IPS DF 6.9 (cell line): ENCODE data around the gene CCDC9B.

Source experiments
- DNase-seq: peaks from one replicate; pipeline ENCODE4 v3.0.0-alpha.2; 2013; ENCODE audit warnings: low read depth, low spot score
- H3K27ac ChIP-seq: one replicate; pipeline ENCODE4 v1.5.1; 2013; ENCODE audit warnings: low read length, control low read depth
- H3K27me3 ChIP-seq: 2 replicates; pipeline ENCODE4 v1.6.1; 2013; ENCODE audit warnings: mild to moderate bottlenecking, low read length; ENCODE audit not compliant: control insufficient read depth, insufficient read depth
- H3K36me3 ChIP-seq: 2 replicates; pipeline ENCODE4 v1.6.1; 2013; ENCODE audit warnings: low read length; ENCODE audit not compliant: control insufficient read depth, insufficient read depth
- H3K4me1 ChIP-seq: 2 replicates; pipeline ENCODE4 v1.6.1; 2013; ENCODE audit warnings: low read length; ENCODE audit not compliant: control insufficient read depth, insufficient read depth
- H3K4me3 ChIP-seq: 2 replicates; pipeline ENCODE4 v1.5.1; 2013; ENCODE audit warnings: mild to moderate bottlenecking, low read length
- H3K9me3 ChIP-seq: 2 replicates; pipeline ENCODE4 v1.6.1; 2013; ENCODE audit warnings: low read length, inconsistent platforms; ENCODE audit not compliant: control insufficient read depth, insufficient read depth
- WGBS: extraction: QIAGEN DNeasy Blood & Tissue Kit; methylation state at CpG from one replicate; pipeline ENCODE4 v1.1.7; 2013; ENCODE audit warnings: mixed read lengths, missing lambda C conversion rate; ENCODE audit not compliant: insufficient read length, insufficient coverage; 5-methylcytosine and 5-hydroxymethylcytosine counted together

Gene CCDC9B

DNA sequence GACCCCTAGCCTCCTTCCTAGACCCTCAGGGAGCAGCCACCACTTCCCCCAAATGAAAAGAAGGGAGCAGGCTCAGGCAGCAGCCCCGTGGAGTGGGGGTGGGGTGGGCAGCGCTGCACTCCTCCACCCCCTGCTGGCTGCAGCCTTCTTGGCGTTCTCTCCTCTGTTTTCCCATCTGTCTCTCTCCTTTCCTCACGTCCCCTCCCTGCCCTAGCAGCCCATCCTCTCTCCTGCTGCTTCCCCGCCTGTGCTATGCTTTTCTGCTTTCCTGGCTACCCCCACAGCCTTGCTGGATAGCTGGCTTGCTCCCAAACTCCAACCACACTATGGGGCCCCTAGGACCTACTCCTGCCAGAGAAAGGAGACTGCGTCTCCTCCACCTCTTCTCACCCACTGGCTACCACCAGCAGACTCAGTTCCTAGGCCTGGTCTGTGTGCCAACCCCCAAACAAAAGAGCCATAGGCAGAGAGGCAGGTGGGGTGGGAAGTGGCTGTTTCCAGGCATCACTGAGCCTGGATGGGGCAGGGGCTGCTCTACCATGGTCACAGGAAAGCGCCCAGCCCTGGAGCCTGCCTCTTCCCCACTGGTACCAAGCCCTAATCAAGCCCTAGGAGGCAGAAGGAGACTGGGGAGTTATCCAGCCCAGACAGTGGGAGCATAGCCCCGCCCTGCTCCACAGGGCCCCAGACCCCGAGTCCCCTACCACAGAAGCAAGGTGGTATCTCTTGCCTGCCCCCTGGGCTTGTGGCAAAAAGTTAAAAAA lies 13.9 kb upstream of the CCDC9B start:
- no peak for DNase-seq
- Histone ChIP-seq H3K27ac (no peak overlapping the region), H3K27me3 (peaks cover 2% of the 10 kb centered on the region; the same call in 1 of the 2 replicates), H3K4me1 (peaks cover 15% of the 10 kb centered on the region), H3K36me3 (no peaks in the 10 kb centered on the region), H3K4me3 (no peak overlapping the region), H3K9me3 (no peaks in the 10 kb centered on the region)
- no CpG with 5 or more reads among the region's 9 CpGs for WGBS

DNA sequence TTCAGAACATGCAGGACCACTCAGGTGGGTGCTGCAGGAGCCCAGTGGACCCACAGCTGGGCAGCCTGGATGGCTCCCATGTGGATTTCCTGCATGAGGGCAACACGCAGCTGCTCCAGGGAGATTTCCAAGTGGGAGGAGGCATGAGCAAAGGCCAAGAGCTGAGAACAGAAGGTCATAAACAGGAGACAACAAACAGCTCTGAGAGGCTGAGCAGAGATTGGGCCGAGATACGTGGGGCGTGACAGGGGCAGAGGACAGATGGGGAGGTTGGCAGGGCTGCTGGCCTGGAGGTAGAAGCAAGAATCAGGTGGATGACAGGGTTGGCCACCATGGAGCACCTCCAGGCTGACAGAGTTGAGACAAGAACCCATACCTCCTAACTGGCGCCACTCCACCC lies 13.0 kb upstream of the CCDC9B start:
- Histone ChIP-seq H3K27me3 (0 out of 2 replicates have a peak, but pooled peaks cover 2% of the 10 kb centered on the region), H3K4me1 (peaks cover 11% of the 10 kb centered on the region), H3K9me3 (no peaks in the 10 kb centered on the region), H3K36me3 (no peaks in the 10 kb centered on the region), H3K4me3 (no peak overlapping the region), H3K27ac (no peak overlapping the region)
- DNase-seq: no peak
- whole genome bisulfite sequencing: no CpG with 5 or more reads among the region's 5 CpGs

DNA sequence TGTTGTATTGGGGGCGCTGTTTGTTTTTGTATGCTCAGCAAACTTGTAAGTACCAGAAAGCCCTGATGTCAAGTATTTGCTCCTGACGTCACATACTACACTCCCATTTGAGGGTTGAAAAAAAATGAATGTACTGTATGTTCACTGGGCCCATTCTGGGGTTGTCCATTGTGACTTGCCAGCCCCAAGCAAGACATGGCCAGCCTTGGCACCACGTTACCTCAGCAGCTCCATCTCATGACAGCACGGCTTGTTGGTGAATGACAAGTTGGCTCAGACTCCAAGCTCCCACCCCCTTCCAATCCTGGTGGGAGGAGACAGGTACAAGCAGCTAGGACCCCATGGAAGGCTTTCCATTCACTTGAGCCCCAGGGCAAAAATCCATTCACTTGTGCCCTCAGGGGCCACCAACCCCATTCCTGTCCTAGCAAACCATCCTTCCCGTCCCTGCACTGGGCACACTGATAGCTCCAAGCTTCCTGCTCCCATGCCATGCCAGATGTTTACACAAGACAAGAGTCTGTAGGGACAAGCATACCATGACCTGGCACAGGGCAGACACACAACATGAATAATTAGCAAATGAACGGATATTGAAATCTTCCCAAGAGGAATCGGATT lies 11.7 kb upstream of the CCDC9B start:
- no peak for DNase-seq
- H3K9me3 ChIP-seq: no peaks in the 10 kb centered on the region
- 0 out of 2 replicates have a peak, but pooled peaks cover 2% of the 10 kb centered on the region for H3K27me3 ChIP-seq
- H3K4me1 ChIP-seq: peaks cover 10% of the 10 kb centered on the region
- WGBS: no CpG with 5 or more reads among the region's 7 CpGs
- H3K4me3 ChIP-seq: no peak overlapping the region
- no peak overlapping the region for H3K27ac ChIP-seq
- no peaks in the 10 kb centered on the region for H3K36me3 ChIP-seq

DNA sequence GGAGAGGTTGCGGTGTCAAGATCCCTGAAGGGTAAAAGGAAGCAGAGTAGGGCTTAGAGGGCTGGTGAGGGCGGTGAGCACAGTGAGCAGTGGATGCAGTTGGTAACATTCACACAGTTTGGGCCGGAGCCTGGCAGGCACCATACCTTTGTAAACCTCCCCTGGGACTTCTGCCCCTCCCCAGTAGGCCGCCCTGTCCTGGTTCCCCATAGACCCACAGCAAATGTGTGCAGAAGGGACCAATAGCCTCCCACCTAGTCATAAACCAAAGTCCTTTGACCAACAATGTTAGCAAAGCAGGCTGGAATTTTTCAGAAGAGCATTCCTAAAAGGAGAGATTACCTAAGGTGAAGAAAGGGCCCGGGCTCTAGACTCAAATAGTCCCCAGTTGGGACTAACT lies 8.4 kb upstream of the CCDC9B start:
- H3K4me1 ChIP-seq: peaks cover 3% of the 10 kb centered on the region
- H3K36me3 ChIP-seq: no peaks in the 10 kb centered on the region
- H3K4me3 ChIP-seq: no peak overlapping the region
- no peaks in the 10 kb centered on the region for H3K9me3 ChIP-seq
- no CpG with 5 or more reads among the region's 5 CpGs for whole genome bisulfite sequencing
- H3K27me3 ChIP-seq: no peaks in the 10 kb centered on the region
- no peak overlapping the region for H3K27ac ChIP-seq
- DNase-seq: no peak

DNA sequence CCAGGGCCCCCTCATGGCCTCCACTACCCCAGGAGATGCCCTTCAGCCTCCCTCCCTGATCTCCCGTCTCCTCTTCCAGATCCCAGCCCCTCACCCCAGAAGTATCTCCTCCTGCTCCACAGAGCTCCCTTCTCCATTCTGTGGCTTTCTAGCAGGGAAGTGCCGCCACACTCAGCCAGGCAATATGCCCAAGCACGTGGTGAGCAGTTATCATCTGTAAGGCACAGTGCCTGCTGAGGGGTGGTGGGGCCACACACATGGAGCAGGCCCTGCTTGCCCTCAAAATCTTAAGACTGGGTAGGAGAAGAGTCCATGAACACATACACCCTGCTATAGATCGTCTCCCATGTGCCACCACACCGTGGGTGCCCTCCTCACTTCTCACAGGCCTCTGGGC lies 7.7 kb upstream of the CCDC9B start:
- no peaks in the 10 kb centered on the region for H3K27me3 ChIP-seq
- no peaks in the 10 kb centered on the region; the same call in none of the 2 replicates for H3K4me1 ChIP-seq
- no peaks in the 10 kb centered on the region for H3K9me3 ChIP-seq
- no CpG with 5 or more reads among the region's 5 CpGs for WGBS
- H3K36me3 ChIP-seq: no peaks in the 10 kb centered on the region
- DNase-seq: no peak
- H3K4me3 ChIP-seq: no peak overlapping the region
- H3K27ac ChIP-seq: no peak overlapping the region

DNA sequence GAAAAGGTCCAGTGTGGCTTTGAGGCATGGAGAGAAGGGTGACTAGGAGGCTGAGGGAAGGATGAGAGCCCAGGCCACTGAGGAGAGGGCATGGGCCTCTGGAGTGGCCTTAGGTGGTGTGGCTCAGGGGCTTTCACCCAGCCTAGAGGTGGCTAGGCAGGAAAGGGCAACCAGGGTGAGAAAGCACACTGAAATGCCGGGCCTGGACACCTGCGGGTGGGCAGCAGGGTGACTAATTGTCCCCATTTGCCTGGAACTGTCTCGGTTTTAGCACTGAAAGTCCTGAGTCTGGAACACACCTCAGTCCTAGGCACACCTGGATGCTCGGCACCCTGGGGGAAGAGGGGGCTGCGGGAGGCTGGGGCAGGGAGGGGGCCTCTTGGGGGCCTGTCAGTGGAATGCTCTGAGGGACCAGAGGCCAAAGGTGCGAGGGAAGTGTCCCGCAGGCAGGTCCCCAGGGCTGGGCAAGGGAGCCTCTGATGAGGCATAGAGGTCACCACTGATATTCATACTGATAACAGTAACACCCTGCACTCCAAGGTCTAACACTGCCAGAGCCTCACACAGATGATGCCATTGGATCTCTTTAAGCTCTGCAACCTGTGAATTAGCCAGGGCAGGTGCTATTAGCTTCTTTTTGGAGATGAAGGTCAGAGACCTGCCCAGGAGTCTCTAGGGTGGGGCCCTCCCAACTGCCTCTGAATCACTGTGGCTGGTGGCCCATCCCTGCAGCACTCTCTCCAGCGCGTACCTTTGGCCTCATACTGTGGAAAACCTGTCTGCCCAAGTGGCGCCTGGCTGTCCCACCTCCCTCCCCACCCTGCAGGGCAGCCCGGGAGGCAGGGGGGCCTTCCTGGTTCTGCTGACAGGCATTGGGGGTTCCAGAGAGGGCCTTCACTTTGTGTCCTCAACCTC lies 7.1 kb upstream of the CCDC9B start:
- Histone ChIP-seq H3K27me3 (no peaks in the 10 kb centered on the region), H3K4me3 (no peak overlapping the region), H3K4me1 (no peaks in the 10 kb centered on the region; the same call in none of the 2 replicates), H3K27ac (no peak overlapping the region), H3K9me3 (no peaks in the 10 kb centered on the region), H3K36me3 (no peaks in the 10 kb centered on the region)
- no peak for DNase-seq
- WGBS: no CpG with 5 or more reads among the region's 11 CpGs

DNA sequence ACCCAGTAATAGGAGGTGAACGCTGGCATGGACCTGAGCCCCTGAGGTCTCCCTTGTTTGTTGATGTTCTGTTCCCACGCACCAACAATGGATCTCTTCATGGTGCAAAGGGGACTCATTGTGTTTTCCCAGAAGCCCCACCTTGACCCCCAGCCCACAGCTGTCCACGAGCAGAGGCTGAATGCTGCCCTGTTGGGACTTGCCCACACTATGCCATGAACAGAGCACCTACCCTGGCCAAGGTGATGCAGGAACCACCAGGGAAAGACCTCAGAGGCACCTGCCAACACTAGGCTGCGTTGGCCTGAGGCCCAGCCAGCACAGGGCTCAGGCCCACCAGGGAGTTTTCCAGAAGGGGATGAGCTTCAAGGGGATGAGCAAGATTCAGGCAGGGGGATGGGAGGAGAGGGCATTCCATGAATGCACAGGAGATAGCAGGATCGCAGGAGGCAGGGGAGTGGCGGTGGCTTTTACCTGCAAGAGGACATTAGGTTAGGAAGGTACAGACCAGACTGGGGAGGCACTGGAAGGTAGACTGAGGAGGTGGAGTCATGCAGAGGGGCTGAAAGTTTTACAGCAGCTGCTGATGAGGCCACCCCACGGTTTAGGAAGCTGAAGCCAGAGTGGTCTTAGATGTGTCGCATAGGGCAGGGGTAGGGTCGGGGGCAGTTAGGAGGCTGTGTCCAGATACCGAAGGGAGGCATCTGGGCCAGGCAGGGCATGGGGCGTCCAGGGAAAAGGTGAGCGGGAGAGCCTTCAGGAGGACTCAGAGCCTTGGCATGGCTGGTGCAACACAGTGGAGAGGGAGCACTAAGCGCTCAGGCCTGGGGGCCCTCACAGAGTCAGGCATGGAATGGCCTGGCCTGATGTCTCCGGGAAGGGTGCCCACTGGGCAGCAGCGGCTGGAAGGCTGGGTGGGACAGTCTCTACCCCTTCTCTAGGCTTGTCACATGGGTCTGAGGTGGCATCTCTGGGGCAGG lies 6.1 kb upstream of the CCDC9B start:
- Histone ChIP-seq H3K27ac (no peak overlapping the region), H3K27me3 (no peaks in the 10 kb centered on the region), H3K36me3 (no peaks in the 10 kb centered on the region), H3K9me3 (no peaks in the 10 kb centered on the region), H3K4me3 (no peak overlapping the region), H3K4me1 (no peaks in the 10 kb centered on the region; the same call in 1 of the 2 replicates)
- WGBS: no CpG with 5 or more reads among the region's 15 CpGs
- DNase-seq: no peak

DNA sequence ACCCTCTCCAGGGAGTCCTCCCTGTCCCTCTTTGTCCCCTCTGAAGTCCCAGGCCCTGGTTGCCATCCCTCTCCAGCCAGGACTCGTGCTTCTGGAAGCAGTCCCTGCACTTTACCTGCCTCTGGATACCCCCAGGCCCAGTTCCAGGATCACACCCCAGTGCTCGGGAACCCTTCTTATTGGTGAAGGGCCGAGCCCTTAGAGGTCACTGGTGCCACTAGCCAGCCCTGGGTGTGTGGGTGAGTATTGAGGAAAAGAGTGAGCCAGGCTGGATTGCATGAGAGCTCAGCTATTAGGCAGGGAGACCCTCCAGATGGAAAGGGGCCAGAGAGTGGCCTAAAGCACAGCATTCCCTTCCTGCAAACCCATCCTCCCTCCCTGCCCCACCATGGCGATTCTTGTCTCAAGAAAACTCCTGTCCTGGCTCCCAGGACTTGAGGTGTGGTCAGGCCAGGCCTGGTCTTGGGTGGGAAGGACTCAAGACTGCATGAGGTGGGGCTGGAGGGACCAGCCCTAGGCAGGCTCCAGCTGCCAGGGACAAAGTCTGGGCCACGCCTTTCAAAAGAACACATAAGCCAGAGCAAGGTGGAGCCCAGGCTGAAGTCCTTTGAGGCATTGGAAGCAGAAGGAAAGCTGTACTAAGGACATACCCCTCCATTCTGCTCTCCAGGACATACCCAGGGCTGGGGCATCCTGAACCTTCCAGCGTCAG lies 5.3 kb upstream of the CCDC9B start:
- Histone ChIP-seq H3K27me3 (no peaks in the 10 kb centered on the region), H3K4me3 (no peak overlapping the region), H3K4me1 (no peaks in the 10 kb centered on the region; the same call in 1 of the 2 replicates), H3K9me3 (no peaks in the 10 kb centered on the region), H3K27ac (no peak overlapping the region), H3K36me3 (no peaks in the 10 kb centered on the region)
- DNase-seq: no peak
- WGBS: no CpG with 5 or more reads among the region's 6 CpGs

DNA sequence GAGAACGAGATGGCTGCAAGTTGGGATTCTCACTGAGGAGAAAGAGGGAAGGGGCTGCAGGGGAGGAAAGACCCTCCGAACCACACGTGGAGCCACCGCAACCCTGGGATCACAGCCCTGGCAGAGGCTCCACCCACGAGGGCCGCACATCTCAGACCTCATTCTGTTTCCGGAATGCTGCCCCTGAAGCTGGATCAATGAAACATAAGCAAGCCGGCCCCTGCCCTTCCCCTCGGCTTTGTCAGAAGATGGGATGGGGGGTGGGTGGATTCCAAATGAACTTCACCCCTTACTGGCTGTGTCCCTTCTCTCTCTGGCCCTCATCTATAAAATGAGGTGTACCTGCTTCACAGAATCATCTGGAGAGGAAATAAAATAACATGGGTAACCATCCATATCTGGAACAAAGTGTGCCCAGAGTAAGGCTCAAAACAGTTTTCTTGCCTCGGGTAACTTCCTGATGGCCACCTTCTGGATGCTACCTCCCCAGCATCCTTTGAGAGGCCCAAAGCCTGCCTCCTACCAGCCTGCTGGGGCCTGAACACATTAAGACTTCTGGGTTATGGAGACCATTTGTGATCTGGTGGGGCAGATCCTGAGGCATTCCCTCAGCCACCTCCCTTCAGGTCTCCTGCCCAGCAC lies 4.6 kb upstream of the CCDC9B start:
- no peaks in the 10 kb centered on the region for H3K9me3 ChIP-seq
- no peak overlapping the region for H3K4me3 ChIP-seq
- H3K36me3 ChIP-seq: no peaks in the 10 kb centered on the region
- DNase-seq: no peak
- no CpG with 5 or more reads among the region's 10 CpGs for WGBS
- H3K27ac ChIP-seq: no peak overlapping the region
- H3K4me1 ChIP-seq: peaks cover 3% of the 10 kb centered on the region; the same call in 1 of the 2 replicates
- no peaks in the 10 kb centered on the region for H3K27me3 ChIP-seq
